Neuronal stem cell (in vitro differentiated cells): Measurements from ENCODE around the gene ZNF560.

Experiments used
- DNase-seq: peaks from one replicate; pipeline ENCODE4 v3.0.0-alpha.2; 2013; ENCODE audit warnings: low spot score
- H2AFZ ChIP-seq: one replicate; pipeline ENCODE4 v1.6.1; 2013; ENCODE audit warnings: mild to moderate bottlenecking, low read length, inconsistent platforms
- H2AK5ac ChIP-seq: 2 replicates; pipeline ENCODE4 v1.6.1; 2013; ENCODE audit warnings: low read depth, mild to moderate bottlenecking, inconsistent platforms, low read length, moderate library complexity, mixed read lengths
- H2BK120ac ChIP-seq: 2 replicates; pipeline ENCODE4 v1.6.1; 2013; ENCODE audit warnings: low read depth, mild to moderate bottlenecking, inconsistent platforms, low read length, moderate library complexity, mixed read lengths
- H2BK12ac ChIP-seq: one replicate; pipeline ENCODE4 v1.6.1; 2013; ENCODE audit warnings: low read length, inconsistent platforms
- H2BK15ac ChIP-seq: 2 replicates; pipeline ENCODE4 v1.6.1; 2013; ENCODE audit warnings: mild to moderate bottlenecking, low read length, inconsistent platforms, mixed read lengths
- H2BK5ac ChIP-seq: one replicate; pipeline ENCODE4 v1.6.1; 2013; ENCODE audit warnings: inconsistent platforms, mild to moderate bottlenecking, low read length, moderate library complexity
- H3K14ac ChIP-seq: one replicate; pipeline ENCODE4 v1.6.1; 2013; ENCODE audit warnings: low read length, inconsistent platforms
- H3K18ac ChIP-seq: 2 replicates; pipeline ENCODE4 v1.6.1; 2013; ENCODE audit warnings: low read length, inconsistent platforms
- H3K23ac ChIP-seq: 2 replicates; pipeline ENCODE4 v1.6.1; 2013; ENCODE audit warnings: low read depth, mild to moderate bottlenecking, mixed read lengths, low read length, inconsistent platforms; ENCODE audit not compliant: poor library complexity
- H3K27ac ChIP-seq: replicated peaks from 3 replicates; pipeline ENCODE4 v1.5.1; 2013; ENCODE audit warnings: low read length, inconsistent platforms
- H3K27me3 ChIP-seq, 3 experiments: 2 replicates each; pipeline ENCODE4 v1.6.1; 2013; ENCODE audit warnings: low read length in 3 of 3, mild to moderate bottlenecking in 2 of 3, inconsistent platforms in 1 of 3, low read depth in 1 of 3, mixed read lengths in 1 of 3, moderate library complexity in 1 of 3; ENCODE audit not compliant: control insufficient read depth in 3 of 3, insufficient read depth in 3 of 3
- H3K36me3 ChIP-seq, 2 donors: replicated peaks in 1 of 2; 2 replicates each; pipeline ENCODE4 v1.6.1; 2013; ENCODE audit warnings: low read length in 2 of 2; ENCODE audit not compliant: control insufficient read depth in 2 of 2, insufficient read depth in 2 of 2
- H3K4ac ChIP-seq: 2 replicates; pipeline ENCODE4 v1.6.1; 2013; ENCODE audit warnings: inconsistent platforms, mild to moderate bottlenecking, low read length, moderate library complexity
- H3K4me1 ChIP-seq, 2 donors: 1 replicate in 1 of 2; 2 replicates in 1 of 2; pipeline ENCODE4 v1.6.1; 2013; ENCODE audit warnings: low read length in 2 of 2, low read depth in 1 of 2; ENCODE audit not compliant: control insufficient read depth in 2 of 2, insufficient read depth in 1 of 2
- H3K4me2 ChIP-seq: one replicate; pipeline ENCODE4 v1.6.1; 2013; ENCODE audit warnings: mild to moderate bottlenecking, low read length, inconsistent platforms; ENCODE audit not compliant: insufficient read depth, poor library complexity, severe bottlenecking
- H3K4me3 ChIP-seq, 2 donors: 2 replicates each; pipeline ENCODE4 v1.5.1; 2013; ENCODE audit warnings: low read length in 2 of 2, mild to moderate bottlenecking in 2 of 2, inconsistent platforms in 1 of 2, moderate library complexity in 1 of 2
- H3K79me1 ChIP-seq: one replicate; pipeline ENCODE4 v1.6.1; 2013; ENCODE audit warnings: low read depth, mild to moderate bottlenecking, inconsistent platforms, low read length, moderate library complexity
- H3K9ac ChIP-seq: one replicate; pipeline ENCODE4 v1.6.1; 2013; ENCODE audit warnings: mild to moderate bottlenecking, low read depth, low read length, inconsistent platforms; ENCODE audit not compliant: poor library complexity
- H3K9me3 ChIP-seq, 2 donors: replicated peaks in 1 of 2; 2 replicates each; pipeline versions ENCODE3 to v1.6.1; 2013; ENCODE audit warnings: low read length in 2 of 2, mild to moderate bottlenecking in 2 of 2, inconsistent platforms in 1 of 2, low read depth in 1 of 2, mixed read lengths in 1 of 2, moderate library complexity in 1 of 2; ENCODE audit not compliant: control insufficient read depth in 2 of 2, insufficient read depth in 1 of 2
- H4K8ac ChIP-seq: one replicate; pipeline ENCODE4 v1.6.1; 2013; ENCODE audit warnings: low read depth, mild to moderate bottlenecking, inconsistent platforms, low read length, moderate library complexity
- H4K91ac ChIP-seq: one replicate; pipeline ENCODE4 v1.6.1; 2013; ENCODE audit warnings: low read length, low read depth, mild to moderate bottlenecking, inconsistent platforms; ENCODE audit not compliant: poor library complexity
- WGBS, 2 donors: extraction: QIAGEN DNeasy Blood & Tissue Kit; methylation state at CpG; one replicate each; pipeline ENCODE4 v1.1.7; 2013; ENCODE audit warnings: missing lambda C conversion rate in 2 of 2, mixed read lengths in 1 of 2; ENCODE audit not compliant: insufficient read length in 2 of 2, insufficient replicate concordance in 1 of 2; ENCODE audit errors: extremely low coverage in 2 of 2; 5-methylcytosine and 5-hydroxymethylcytosine counted together

ZNF560 gene

GRCh38 chr19:9494096-9494495 lies 4.3 kb downstream of the ZNF560 start:
- Histone ChIP-seq H2BK120ac (no peak overlapping the region), H3K27me3 (no peaks in the 10 kb centered on the region), H3K14ac (no peak overlapping the region), H3K79me1 (no peaks in the 10 kb centered on the region), H2AFZ (no peak overlapping the region), H3K4me2 (no peak overlapping the region), H3K9me3 (peaks cover 5 to 22% of the 10 kb centered on the region in 2 donors), H2BK5ac (no peak overlapping the region), H2BK12ac (no peak overlapping the region), H3K4me3 (no peak overlapping the region), H3K9ac (no peak overlapping the region), H2AK5ac (no peak overlapping the region), H2BK15ac (no peak overlapping the region), H3K18ac (no peak overlapping the region), H3K27ac (no peak overlapping the region), H3K23ac (no peak overlapping the region), H3K4me1 (no peaks in the 10 kb centered on the region), H3K4ac (no peak overlapping the region), H3K36me3 (no peaks in the 10 kb centered on the region), H4K91ac (no peak overlapping the region), H4K8ac (no peak overlapping the region)
- no peak for DNase-seq
- no CpG with 5 or more reads among the region's 2 CpGs for WGBS, 2 donors

- Histone ChIP-seq H3K18ac (no peak overlapping the region), H3K4ac (no peak overlapping the region), H2BK12ac (no peak overlapping the region), H2BK15ac (no peak overlapping the region), H3K9me3 (peaks cover 11 to 15% of the 10 kb centered on the region in 2 donors), H2BK120ac (no peak overlapping the region), H3K4me1 (no peaks in the 10 kb centered on the region), H2AK5ac (no peak overlapping the region), H2AFZ (no peak overlapping the region), H3K27ac (no peak overlapping the region), H2BK5ac (no peak overlapping the region), H3K27me3 (no peaks in the 10 kb centered on the region), H4K91ac (no peak overlapping the region), H4K8ac (no peak overlapping the region), H3K36me3 (no peaks in the 10 kb centered on the region), H3K23ac (no peak overlapping the region), H3K4me2 (no peak overlapping the region), H3K79me1 (no peaks in the 10 kb centered on the region), H3K4me3 (no peak overlapping the region), H3K9ac (no peak overlapping the region), H3K14ac (no peak overlapping the region)
- WGBS, 2 donors: no CpG with 5 or more reads among the region's 2 CpGs
- no peak for DNase-seq
Observed at GRCh38 chr19:9487016-9487415, 11.4 kb downstream of the ZNF560 start.

GRCh38 chr19:9485140-9485539 lies 13.3 kb downstream of the ZNF560 start:
- H3K23ac ChIP-seq: no peak overlapping the region
- H3K18ac ChIP-seq: no peak overlapping the region
- H2BK120ac ChIP-seq: no peak overlapping the region
- no CpG with 5 or more reads among the region's 2 CpGs for WGBS, 2 donors
- H3K4me2 ChIP-seq: no peak overlapping the region
- no peak overlapping the region for H3K27ac ChIP-seq
- no peak overlapping the region for H3K9ac ChIP-seq
- peaks cover 11 to 12% of the 10 kb centered on the region in 2 donors for H3K9me3 ChIP-seq
- no peaks in the 10 kb centered on the region for H3K27me3 ChIP-seq
- H2AK5ac ChIP-seq: no peak overlapping the region
- no peaks in the 10 kb centered on the region for H3K79me1 ChIP-seq
- no peak for DNase-seq
- H2BK12ac ChIP-seq: no peak overlapping the region
- no peaks in the 10 kb centered on the region for H3K36me3 ChIP-seq
- no peak overlapping the region for H4K91ac ChIP-seq
- no peak overlapping the region for H2AFZ ChIP-seq
- no peak overlapping the region for H2BK5ac ChIP-seq
- no peak overlapping the region for H4K8ac ChIP-seq
- no peak overlapping the region for H2BK15ac ChIP-seq
- no peak overlapping the region for H3K4me3 ChIP-seq
- no peak overlapping the region for H3K4ac ChIP-seq
- H3K14ac ChIP-seq: no peak overlapping the region
- H3K4me1 ChIP-seq: no peaks in the 10 kb centered on the region

- Histone ChIP-seq H3K4me1 (no peaks in the 10 kb centered on the region), H3K4me2 (no peak overlapping the region), H3K9ac (no peak overlapping the region), H3K27ac (no peak overlapping the region), H3K4ac (no peak overlapping the region), H3K36me3 (no peaks in the 10 kb centered on the region), H2AFZ (no peak overlapping the region), H3K14ac (no peak overlapping the region), H3K79me1 (no peaks in the 10 kb centered on the region), H4K91ac (no peak overlapping the region), H2BK120ac (no peak overlapping the region), H3K4me3 (no peak overlapping the region), H2BK5ac (no peak overlapping the region), H3K9me3 (peaks cover 0 to 16% of the 10 kb centered on the region in 2 donors), H3K27me3 (no peaks in the 10 kb centered on the region), H3K18ac (no peak overlapping the region), H4K8ac (no peak overlapping the region), H2AK5ac (no peak overlapping the region), H2BK12ac (no peak overlapping the region), H2BK15ac (no peak overlapping the region), H3K23ac (no peak overlapping the region)
- no peak for DNase-seq
Observed at GRCh38 chr19:9474975-9475374, 23.4 kb downstream of the ZNF560 start.
